Astrocyte (in vitro differentiated cells and primary cell): Measurements from ENCODE around the gene OR52A1.

Source experiments
- EZH2 ChIP-seq: IDR thresholded peaks from 2 replicates; pipeline ENCODE4 v1.6.1; 2012; ENCODE audit warnings: mild to moderate bottlenecking, low read length, inconsistent platforms; ENCODE audit not compliant: insufficient read depth
- TF ChIP-seq, protein P1 (sequence below): IDR thresholded peaks from 2 replicates; pipeline ENCODE4 v1.5.1; 2011; ENCODE audit warnings: low read depth, mild to moderate bottlenecking, inconsistent platforms, low read length, moderate library complexity; ENCODE audit not compliant: insufficient read depth

DNA sequence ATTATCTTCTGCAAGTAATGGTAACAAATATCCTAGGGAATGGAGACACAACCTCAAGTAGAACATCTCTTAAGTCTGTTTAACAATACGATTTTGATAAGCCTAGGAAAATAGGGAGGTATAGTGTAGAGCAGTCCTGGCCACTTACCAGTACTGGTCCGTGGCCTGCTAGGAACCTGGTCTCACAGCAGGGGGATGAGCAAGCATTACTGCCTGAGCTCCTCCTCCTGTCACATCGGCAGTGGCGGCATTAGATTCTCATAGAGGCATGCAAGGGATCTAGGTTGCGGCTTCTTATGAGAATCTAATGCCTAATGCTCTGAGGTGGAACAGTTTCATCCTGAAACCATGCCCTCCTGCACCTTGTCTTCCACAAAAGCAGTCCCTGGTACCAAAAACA is 41.5 kb upstream of the OR52A1 start:
- TF ChIP-seq, protein P1, sequence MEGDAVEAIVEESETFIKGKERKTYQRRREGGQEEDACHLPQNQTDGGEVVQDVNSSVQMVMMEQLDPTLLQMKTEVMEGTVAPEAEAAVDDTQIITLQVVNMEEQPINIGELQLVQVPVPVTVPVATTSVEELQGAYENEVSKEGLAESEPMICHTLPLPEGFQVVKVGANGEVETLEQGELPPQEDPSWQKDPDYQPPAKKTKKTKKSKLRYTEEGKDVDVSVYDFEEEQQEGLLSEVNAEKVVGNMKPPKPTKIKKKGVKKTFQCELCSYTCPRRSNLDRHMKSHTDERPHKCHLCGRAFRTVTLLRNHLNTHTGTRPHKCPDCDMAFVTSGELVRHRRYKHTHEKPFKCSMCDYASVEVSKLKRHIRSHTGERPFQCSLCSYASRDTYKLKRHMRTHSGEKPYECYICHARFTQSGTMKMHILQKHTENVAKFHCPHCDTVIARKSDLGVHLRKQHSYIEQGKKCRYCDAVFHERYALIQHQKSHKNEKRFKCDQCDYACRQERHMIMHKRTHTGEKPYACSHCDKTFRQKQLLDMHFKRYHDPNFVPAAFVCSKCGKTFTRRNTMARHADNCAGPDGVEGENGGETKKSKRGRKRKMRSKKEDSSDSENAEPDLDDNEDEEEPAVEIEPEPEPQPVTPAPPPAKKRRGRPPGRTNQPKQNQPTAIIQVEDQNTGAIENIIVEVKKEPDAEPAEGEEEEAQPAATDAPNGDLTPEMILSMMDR = no peak
- no peak for TF ChIP-seq EZH2
